Thyroid gland (tissue), 4 donors: Measurements from ENCODE around the gene TFB1M.

Experiments used
- CTCF ChIP-seq, 6 experiments: fragments of 200-600 bp in 3 of 6; fragments of 450-650 bp in 3 of 6; sonication (generic) in 3 of 6; IDR thresholded peaks; one replicate each; pipeline ENCODE4 v1.5.1; 2016 to 2019; ENCODE audit warnings: antibody characterized with exemption in 6 of 6, mild to moderate bottlenecking in 2 of 6, inconsistent platforms in 1 of 6, moderate library complexity in 1 of 6
- POLR2A ChIP-seq, 2 donors: fragments of 450-650 bp; IDR thresholded peaks; one replicate each; pipeline ENCODE4 v1.6.1; 2017; ENCODE audit warnings: antibody characterized with exemption in 2 of 2, mild to moderate bottlenecking in 2 of 2, moderate library complexity in 1 of 2

GRCh38 chr6:155213611-155214372 is 100.5 kb downstream of the TFB1M start:
- no peak for TF ChIP-seq CTCF (IDR thresholded peaks at IDR 0.05)
- peak in 1 of 2 donors; percentile 79 for TF ChIP-seq POLR2A (IDR thresholded peaks at IDR 0.05)
